Measurements from ENCODE around the gene PRR13.

DNA sequence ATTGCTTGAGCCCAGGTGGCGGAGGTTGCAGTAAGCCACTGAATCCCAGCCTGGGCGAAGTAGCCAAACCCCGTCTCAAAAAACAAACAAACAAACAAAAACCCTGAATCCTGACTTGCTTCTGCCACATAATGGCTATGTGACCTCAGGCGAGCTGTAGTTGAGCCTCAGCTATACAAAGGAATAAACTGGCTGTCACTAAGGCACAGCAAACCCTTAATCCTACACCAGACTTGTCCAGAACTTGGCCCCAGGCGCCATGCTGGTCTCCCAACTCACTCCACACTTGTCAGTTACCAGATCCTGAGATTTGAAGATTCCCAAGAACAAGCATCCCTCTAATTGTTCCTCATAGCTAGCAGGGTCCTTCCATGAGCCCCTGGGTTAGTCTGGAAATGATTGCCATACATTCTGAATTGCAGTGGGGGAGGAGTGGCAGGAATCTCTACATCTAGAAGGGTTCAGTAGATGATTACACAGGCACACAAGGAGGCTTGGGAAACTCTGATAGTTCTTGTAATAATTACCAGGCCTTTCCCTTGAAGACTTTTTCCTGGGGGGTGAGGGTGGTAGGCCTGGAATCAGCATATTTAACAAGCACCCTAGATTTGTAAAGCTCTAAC lies 47.8 kb downstream of the PRR13 start:
- TF ChIP-seq, protein P1, sequence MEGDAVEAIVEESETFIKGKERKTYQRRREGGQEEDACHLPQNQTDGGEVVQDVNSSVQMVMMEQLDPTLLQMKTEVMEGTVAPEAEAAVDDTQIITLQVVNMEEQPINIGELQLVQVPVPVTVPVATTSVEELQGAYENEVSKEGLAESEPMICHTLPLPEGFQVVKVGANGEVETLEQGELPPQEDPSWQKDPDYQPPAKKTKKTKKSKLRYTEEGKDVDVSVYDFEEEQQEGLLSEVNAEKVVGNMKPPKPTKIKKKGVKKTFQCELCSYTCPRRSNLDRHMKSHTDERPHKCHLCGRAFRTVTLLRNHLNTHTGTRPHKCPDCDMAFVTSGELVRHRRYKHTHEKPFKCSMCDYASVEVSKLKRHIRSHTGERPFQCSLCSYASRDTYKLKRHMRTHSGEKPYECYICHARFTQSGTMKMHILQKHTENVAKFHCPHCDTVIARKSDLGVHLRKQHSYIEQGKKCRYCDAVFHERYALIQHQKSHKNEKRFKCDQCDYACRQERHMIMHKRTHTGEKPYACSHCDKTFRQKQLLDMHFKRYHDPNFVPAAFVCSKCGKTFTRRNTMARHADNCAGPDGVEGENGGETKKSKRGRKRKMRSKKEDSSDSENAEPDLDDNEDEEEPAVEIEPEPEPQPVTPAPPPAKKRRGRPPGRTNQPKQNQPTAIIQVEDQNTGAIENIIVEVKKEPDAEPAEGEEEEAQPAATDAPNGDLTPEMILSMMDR (conservative IDR thresholded peaks at IDR 0.05; ENCODE audit: low read length): no peak
- no peak for TF ChIP-seq EZH2phosphoT487 (IDR thresholded peaks at IDR 0.05; ENCODE audit: borderline replicate concordance, low read depth, low read length)
